GM23248 (cell line): ENCODE measurements around the gene ELAVL4.

Experiments
- EZH2 ChIP-seq: fragments of 200-600 bp; sonication (generic); IDR thresholded peaks from 2 replicates; pipeline ENCODE4 v1.6.1; 2018; ENCODE audit warnings: antibody characterized with exemption, mild to moderate bottlenecking; ENCODE audit not compliant: insufficient read depth, poor library complexity, severe bottlenecking
- EZH2phosphoT487 ChIP-seq: fragments of 200-600 bp; sonication (generic); IDR thresholded peaks from 2 replicates; pipeline ENCODE4 v1.6.1; 2018; ENCODE audit warnings: antibody characterized with exemption, moderate library complexity, mild to moderate bottlenecking, low read depth; ENCODE audit not compliant: insufficient read depth

DNA sequence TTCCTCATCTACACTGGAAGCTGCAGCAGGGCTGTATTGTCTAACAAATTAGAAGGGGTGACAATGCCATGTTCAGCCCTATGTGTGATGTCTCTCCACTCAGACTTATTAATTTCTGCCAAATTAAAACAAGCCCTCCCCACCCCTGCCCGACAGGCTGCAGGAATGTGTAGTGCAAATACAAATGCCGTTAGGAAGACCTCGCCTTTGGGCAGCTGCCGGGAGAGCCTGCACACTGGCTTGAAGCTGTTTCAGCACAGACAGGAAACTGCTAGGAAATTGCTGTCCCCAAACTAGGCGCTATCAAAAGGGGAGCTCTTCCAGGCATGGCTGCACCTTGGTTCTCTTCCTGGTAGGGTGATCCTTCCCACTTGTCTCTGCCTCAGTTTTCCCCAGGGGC is 135.2 kb downstream of the ELAVL4 start:
- TF ChIP-seq EZH2phosphoT487 (no peak), EZH2 (no peak)
